Left renal pelvis (tissue), 4 donors: ENCODE measurements around the gene E4F1. TPM values are rescaled to one million over a fixed set of nuclear protein-coding genes. Genes with fewer than 3 reads are reported as not detected.

Source experiments
- DNase-seq, 4 donors: peaks; one replicate each; pipeline ENCODE4 v3.0.0-alpha.2; 2013; ENCODE audit warnings: low read depth in 4 of 4, low spot score in 3 of 4
- polyA plus RNA-seq, 4 donors: library from polyadenylated mRNA; unstranded; fragments of 120-200 nt; gene quantifications; one replicate each; pipeline ENCODE4 v1.2.1, GENCODE V29; 2013; ENCODE audit not compliant: insufficient read length in 4 of 4

Gene E4F1
- polyA plus RNA-seq, 4 donors, result 13.8 to 24.3 (median 15.7) TPM

GRCh38 chr16:2270588-2271470, 47.4 kb downstream of the E4F1 start:
- no peak for DNase-seq

- DNase-seq, result no peak
Observed at GRCh38 chr16:2271848-2272461, 48.6 kb downstream of the E4F1 start.

- no peak for DNase-seq
Observed at GRCh38 chr16:2273484-2273883, 50.1 kb downstream of the E4F1 start.

- no peak for DNase-seq
Observed at GRCh38 chr16:2273931-2274330, 50.5 kb downstream of the E4F1 start.

GRCh38 chr16:2275476-2276367, 52.3 kb downstream of the E4F1 start:
- no peak for DNase-seq

GRCh38 chr16:2276368-2277195, 53.2 kb downstream of the E4F1 start:
- no peak for DNase-seq

GRCh38 chr16:2277466-2278271, 54.3 kb downstream of the E4F1 start:
- DNase-seq, result no peak

- no peak for DNase-seq
Observed at GRCh38 chr16:2278272-2278608, 54.8 kb downstream of the E4F1 start.

- no peak for DNase-seq
Observed at GRCh38 chr16:2278956-2279800, 55.8 kb downstream of the E4F1 start.

GRCh38 chr16:2280461-2280860, 57.1 kb downstream of the E4F1 start:
- DNase-seq, result no peak

- no peak for DNase-seq
Observed at GRCh38 chr16:2280981-2281542, 57.7 kb downstream of the E4F1 start.

- DNase-seq, result no peak
Observed at GRCh38 chr16:2282262-2282661, 58.9 kb downstream of the E4F1 start.

GRCh38 chr16:2282866-2283555, 59.6 kb downstream of the E4F1 start:
- DNase-seq, result no peak

- no peak for DNase-seq
Observed at GRCh38 chr16:2284001-2284770, 60.8 kb downstream of the E4F1 start.

GRCh38 chr16:2284797-2285576, 61.6 kb downstream of the E4F1 start:
- DNase-seq, result no peak
